Spinal cord (tissue), 10 donors: Measurements from ENCODE around the gene KRTAP10-5. TPM values are rescaled to one million over a fixed set of nuclear protein-coding genes. Genes with fewer than 3 reads are reported as not detected.
A peak's percentile ranks its signal among the peaks of the same experiment; 100 is the strongest.
"Not testable (repeated sequence)": the region's sequence is repeated elsewhere in the genome, so short reads cannot be mapped to it uniquely, and the experiment has no call there.

Experiments
- DNase-seq, 6 donors: peaks; one replicate each; pipeline versions ENCODE4 v3.0.0 to v3.0.0-alpha.2; 2013 to 2015; ENCODE audit warnings: low spot score in 6 of 6, low read depth in 4 of 6
- H3K27ac ChIP-seq: one replicate; pipeline ENCODE4 v1.5.1; 2013; ENCODE audit warnings: low read depth, low read length, control low read depth
- H3K27me3 ChIP-seq: one replicate; pipeline ENCODE4 v1.6.1; 2013; ENCODE audit warnings: low read length; ENCODE audit not compliant: control insufficient read depth, insufficient read depth
- H3K36me3 ChIP-seq: one replicate; pipeline ENCODE4 v1.6.1; 2013; ENCODE audit warnings: low read length; ENCODE audit not compliant: control insufficient read depth, insufficient read depth
- H3K4me1 ChIP-seq: one replicate; pipeline ENCODE4 v1.6.1; 2013; ENCODE audit warnings: low read length; ENCODE audit not compliant: control insufficient read depth, insufficient read depth
- H3K4me3 ChIP-seq: one replicate; pipeline ENCODE4 v1.5.1; 2013; ENCODE audit warnings: low read depth, low read length, control low read depth
- H3K9me3 ChIP-seq: one replicate; pipeline ENCODE4 v1.6.1; 2013; ENCODE audit warnings: low read length; ENCODE audit not compliant: control insufficient read depth, insufficient read depth
- WGBS: methylation state at CpG from one replicate; pipeline ENCODE4 v1.1.5; 2013; ENCODE audit warnings: missing lambda C conversion rate; ENCODE audit not compliant: insufficient coverage; 5-methylcytosine and 5-hydroxymethylcytosine counted together
- polyA plus RNA-seq, 2 donors: library from polyadenylated mRNA; unstranded; fragments of 120-200 nt; gene quantifications; one replicate each; pipeline ENCODE4 v1.2.1, GENCODE V29; 2013; ENCODE audit not compliant: insufficient read length in 2 of 2
- total RNA-seq, 2 donors: library from RNA; depleted of rRNA in 1 of 2; stranded (reverse); fragments of 120-200 nt in 1 of 2; fragments of >200 nt in 1 of 2; gene quantifications; one replicate each; pipeline versions ENCODE4 v1.2.3 to v1.2.4, GENCODE V29; 2013 to 2014
- donor health status: healthy.

KRTAP10-5 gene
- total and polyA plus RNA-seq, 4 donors, result not detected

- H3K36me3 ChIP-seq, result no peaks in the 10 kb centered on the region
- no peaks in the 10 kb centered on the region for H3K27me3 ChIP-seq
- no peak overlapping the region for H3K27ac ChIP-seq
- peaks cover 2% of the 10 kb centered on the region for H3K4me1 ChIP-seq
- no peak for DNase-seq
- H3K4me3 ChIP-seq, result no peak overlapping the region
- 90% methylated on average over 6 of the region's 6 CpGs for WGBS
- no peaks in the 10 kb centered on the region for H3K9me3 ChIP-seq
Observed at GRCh38 chr21:44552136-44552535, 28.3 kb downstream of the KRTAP10-5 start.

DNA sequence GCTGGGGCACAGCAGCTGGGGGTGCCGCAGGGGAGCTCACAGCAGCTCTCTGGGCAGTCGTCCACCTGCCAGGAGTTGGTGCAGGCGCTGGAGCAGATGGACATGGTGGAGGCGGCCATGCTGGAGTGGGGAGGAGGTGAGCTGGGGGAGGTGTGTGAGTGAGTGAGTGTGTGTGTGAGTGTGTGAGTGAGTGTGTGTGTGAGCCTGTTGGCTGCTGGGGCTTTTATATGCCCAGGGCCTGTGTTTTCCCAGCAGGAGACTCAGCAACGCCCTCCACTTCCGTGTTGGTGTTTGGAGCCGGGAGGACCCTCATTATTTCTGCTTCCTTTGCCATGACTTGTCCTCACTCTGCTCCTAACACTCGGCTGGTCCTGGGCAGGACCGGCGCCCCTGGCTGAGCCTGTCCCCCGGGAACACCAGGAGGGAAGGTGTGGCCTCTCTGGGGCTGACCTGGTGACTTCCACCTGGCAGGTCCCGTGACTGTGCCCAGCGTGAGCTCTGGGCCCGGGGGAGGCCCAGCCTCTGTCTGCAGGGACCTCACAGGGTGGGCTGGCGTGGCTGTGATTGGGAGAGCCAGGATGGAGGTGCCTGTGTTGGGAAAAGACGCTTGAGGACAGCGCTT lies 29.0 kb downstream of the KRTAP10-5 start, which contains the start of gene KRTAP10-2:
KRTAP10-2 (minus strand) TSS at position 166 of the 622 bp plus-strand sequence; CDS start at position 119, 47 bp downstream.
- WGBS, result 64% methylated on average over 14 of the region's 17 CpGs
- peaks cover 2% of the 10 kb centered on the region for H3K4me1 ChIP-seq
- no peaks in the 10 kb centered on the region for H3K27me3 ChIP-seq
- no peak within 1 kb of the TSS for H3K4me3 ChIP-seq
- H3K36me3 ChIP-seq, result no peaks in the 10 kb centered on the region
- H3K27ac ChIP-seq, result no peak within 1 kb of the TSS
- no peak for DNase-seq
- no peaks in the 10 kb centered on the region for H3K9me3 ChIP-seq

GRCh38 chr21:44550807-44551206 lies 29.6 kb downstream of the KRTAP10-5 start:
- WGBS, result 48% methylated on average over 10 of the region's 10 CpGs

DNA sequence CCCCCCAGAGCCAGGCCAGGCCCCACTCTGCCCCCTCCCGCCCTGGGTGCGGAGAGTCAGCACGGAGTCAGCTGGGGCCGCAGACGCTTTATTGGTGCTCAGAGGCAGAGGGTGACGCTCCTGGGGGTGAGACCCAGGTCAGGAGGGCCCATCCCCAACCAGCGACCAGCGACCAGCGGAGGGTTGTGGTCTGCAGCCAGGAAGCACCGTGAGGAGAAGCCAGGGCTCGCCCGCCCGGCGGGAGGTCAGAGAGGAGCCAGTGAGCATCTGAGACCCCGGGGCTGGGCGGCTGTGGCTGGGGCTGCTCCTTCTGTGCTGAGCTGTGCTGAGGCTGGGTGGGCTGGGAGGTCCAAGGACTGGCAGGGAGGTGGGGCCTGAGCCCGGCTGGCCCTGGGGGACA lies 30.1 kb downstream of the KRTAP10-5 start:
- H3K9me3 ChIP-seq, H3K36me3 ChIP-seq, H3K27me3 ChIP-seq, DNase-seq, H3K27ac ChIP-seq, H3K4me3 ChIP-seq, H3K4me1 ChIP-seq: not testable (repeated sequence)
- WGBS, result 58% methylated on average over 14 of the region's 17 CpGs

More at GRCh38 chr21:44550807-44551206, 29.6 kb downstream of the KRTAP10-5 start:
- H3K36me3 ChIP-seq, result no peaks in the 10 kb centered on the region
- DNase-seq, result no peak
- H3K9me3 ChIP-seq, result no peaks in the 10 kb centered on the region
- no peaks in the 10 kb centered on the region for H3K27me3 ChIP-seq
- peaks cover 2% of the 10 kb centered on the region for H3K4me1 ChIP-seq
- H3K4me3 ChIP-seq, result no peak overlapping the region
- no peak overlapping the region for H3K27ac ChIP-seq

DNA sequence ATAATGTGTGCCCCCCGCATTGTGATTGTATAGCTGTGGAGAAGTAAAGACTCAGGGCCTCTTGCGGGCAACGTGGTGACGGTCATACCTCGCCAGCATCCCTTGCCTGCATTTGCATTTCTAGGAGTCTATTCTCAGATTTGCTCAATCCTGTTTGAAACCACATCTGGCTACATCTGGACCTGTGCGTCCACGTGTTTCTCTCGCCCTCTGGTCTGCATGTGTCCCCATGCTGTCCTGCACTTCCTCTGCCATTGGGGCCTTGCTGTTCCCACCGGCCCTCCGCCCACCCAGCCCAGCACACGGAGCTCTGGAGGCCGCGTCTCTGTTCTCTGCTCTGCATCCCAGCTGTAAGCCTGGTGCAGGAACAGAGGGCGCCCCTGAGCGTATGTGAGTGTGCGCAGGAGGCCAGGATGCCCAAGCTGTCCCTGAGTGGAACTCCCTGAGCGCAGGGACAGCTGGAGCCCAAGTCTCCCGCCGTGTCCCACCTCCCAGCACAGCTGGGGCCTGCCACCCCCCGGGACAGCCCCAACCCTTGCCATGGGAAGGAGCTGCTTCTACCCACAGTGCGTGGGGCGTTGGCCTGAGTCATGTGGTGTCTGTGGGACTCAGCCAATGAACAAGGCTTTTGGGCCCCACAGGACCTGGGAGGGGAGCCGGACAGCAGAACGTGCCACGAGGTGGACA lies 30.7 kb downstream of the KRTAP10-5 start:
- Histone ChIP-seq H3K9me3 (no peaks in the 10 kb centered on the region), H3K27ac (no peak overlapping the region), H3K27me3 (no peaks in the 10 kb centered on the region), H3K36me3 (no peaks in the 10 kb centered on the region), H3K4me1 (peaks cover 2% of the 10 kb centered on the region), H3K4me3 (no peak overlapping the region)
- no peak for DNase-seq
- WGBS, result 78% methylated on average over 25 of the region's 25 CpGs

DNA sequence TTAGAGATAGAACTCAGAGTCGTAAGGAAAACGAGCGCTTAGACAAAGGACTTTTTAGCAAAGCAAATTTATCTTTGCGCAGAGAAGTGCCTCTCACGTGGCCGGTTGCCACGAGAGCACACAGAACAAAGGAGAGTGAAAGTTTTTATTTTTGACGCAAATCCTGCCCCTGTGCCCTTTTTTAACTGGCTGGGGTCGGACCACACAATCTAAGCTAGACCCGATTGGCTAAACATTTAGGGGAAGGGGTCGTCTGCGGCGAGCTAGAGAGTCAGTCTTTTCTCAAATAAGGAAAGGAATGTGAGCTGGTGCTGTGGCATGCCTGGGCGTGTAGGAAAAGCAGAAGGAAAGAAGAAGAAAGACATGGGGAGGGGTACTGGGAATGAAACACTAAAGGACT lies 31.5 kb downstream of the KRTAP10-5 start:
- H3K9me3 ChIP-seq, result no peaks in the 10 kb centered on the region
- H3K36me3 ChIP-seq, result no peaks in the 10 kb centered on the region
- no peaks in the 10 kb centered on the region for H3K27me3 ChIP-seq
- peaks cover 2% of the 10 kb centered on the region for H3K4me1 ChIP-seq
- WGBS, result 30% methylated on average over 14 of the region's 14 CpGs
- DNase-seq, result peak in 2 of 6 donors; percentile 13 to 21
- H3K27ac ChIP-seq, result no peak overlapping the region
- no peak overlapping the region for H3K4me3 ChIP-seq

DNA sequence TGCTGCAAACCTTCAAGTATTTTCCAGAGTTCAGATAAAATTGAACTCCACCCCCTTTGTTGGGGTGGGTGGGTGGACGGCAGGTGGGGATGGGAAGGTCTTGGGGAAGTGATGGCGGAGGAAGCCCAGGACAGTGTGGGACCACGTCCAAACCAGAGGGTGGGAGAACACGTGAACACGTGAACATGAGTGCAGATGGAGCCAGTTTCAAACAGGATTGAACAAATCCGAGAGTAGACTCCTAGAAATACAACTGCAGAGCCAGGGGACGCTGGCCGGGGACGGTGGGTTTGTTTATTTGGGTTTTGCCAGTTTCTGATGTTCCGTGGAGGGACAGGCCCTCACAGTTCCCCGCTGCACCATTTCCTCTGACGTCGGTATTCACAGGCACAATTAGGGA lies 32.0 kb downstream of the KRTAP10-5 start:
- H3K27ac ChIP-seq, result no peak overlapping the region
- peaks cover 2% of the 10 kb centered on the region for H3K4me1 ChIP-seq
- H3K9me3 ChIP-seq, result no peaks in the 10 kb centered on the region
- 76% methylated on average over 12 of the region's 13 CpGs for WGBS
- H3K36me3 ChIP-seq, result no peaks in the 10 kb centered on the region
- no peaks in the 10 kb centered on the region for H3K27me3 ChIP-seq
- no peak overlapping the region for H3K4me3 ChIP-seq
- DNase-seq, result peak in 1 of 6 donors; percentile 6

- WGBS, result 74% methylated on average over 4 of the region's 5 CpGs
Observed at GRCh38 chr21:44547656-44548331, 32.6 kb downstream of the KRTAP10-5 start.

DNA sequence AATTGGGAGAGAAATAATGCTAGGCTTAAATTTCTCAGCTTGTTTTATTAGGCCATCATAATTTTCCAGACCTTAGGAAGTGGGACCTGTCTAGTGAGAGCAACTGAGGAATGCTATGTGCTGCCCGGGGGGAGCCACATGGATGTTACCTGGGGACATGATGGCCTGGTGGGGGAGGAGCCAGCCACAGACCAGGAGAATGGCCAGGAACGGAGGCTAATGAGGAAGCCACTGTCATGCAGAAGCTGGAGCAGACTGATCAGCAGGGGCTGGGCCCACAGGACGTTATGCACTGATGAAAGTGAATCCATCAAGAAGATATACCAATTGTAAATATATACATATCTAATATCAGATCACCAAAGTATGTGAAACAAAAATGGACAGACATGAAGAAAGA lies 35.8 kb downstream of the KRTAP10-5 start:
- Histone ChIP-seq H3K27ac (no peak overlapping the region), H3K4me3 (no peak overlapping the region), H3K36me3 (no peaks in the 10 kb centered on the region), H3K9me3 (no peaks in the 10 kb centered on the region), H3K4me1 (peaks cover 2% of the 10 kb centered on the region), H3K27me3 (no peaks in the 10 kb centered on the region)
- 75% methylated on average over 1 of the region's 3 CpGs for WGBS
- DNase-seq, result no peak

More at GRCh38 chr21:44547656-44548331, 32.6 kb downstream of the KRTAP10-5 start:
- Histone ChIP-seq H3K27ac (no peak overlapping the region), H3K9me3 (no peaks in the 10 kb centered on the region), H3K4me3 (no peak overlapping the region), H3K36me3 (no peaks in the 10 kb centered on the region), H3K27me3 (no peaks in the 10 kb centered on the region), H3K4me1 (peaks cover 2% of the 10 kb centered on the region)
- DNase-seq, result peak in 1 of 6 donors; percentile 46
